PC-3 (cell line): Measurements from ENCODE around the gene PPP2R3B. TPM values are rescaled to one million over a fixed set of nuclear protein-coding genes. Genes with fewer than 3 reads are reported as not detected.

Experiments
- ATAC-seq: fragments of 200-7000 bp; cut with Tn5 transposase; 2 replicates; pipeline ENCODE4 v1.9.1; 2020; ENCODE audit warnings: mild to moderate bottlenecking, moderate library complexity
- BruUV-seq: library from RNA; stranded (reverse); fragments of 400-500 nt; replicated peaks from 2 replicates; lab custom pipeline; 2021; lab: Mats Ljungman, UMichigan
- CTCF ChIA-PET: fragments of 300-600 bp; sonication (Branson Sonifier 250); formaldehyde crosslinking; loops from one replicate; lab custom pipeline; 2022; ENCODE audit warnings: antibody characterized with exemption; lab: Charles Lee
- POLR2A ChIA-PET: fragments of 300-600 bp; sonication (Branson Sonifier 250); formaldehyde crosslinking; loops from one replicate; lab custom pipeline; 2022; ENCODE audit warnings: antibody characterized with exemption; ENCODE audit not compliant: unreplicated experiment; lab: Charles Lee
- DNase-seq: peaks from one replicate; pipeline ENCODE4 v3.0.0-alpha.2; 2015
- H2AFZ ChIP-seq: fragments of 300-600 bp; sonication (generic); 2 replicates; pipeline ENCODE4 v1.6.0; 2016; ENCODE audit warnings: antibody characterized with exemption, low read length
- H3F3A ChIP-seq: fragments of 300-600 bp; sonication (generic); one replicate; pipeline ENCODE4 v1.6.0; 2017; ENCODE audit warnings: antibody characterized with exemption, low read length, control low read depth, mild to moderate bottlenecking; ENCODE audit not compliant: unreplicated experiment
- H3K27ac ChIP-seq: fragments of 300-600 bp; sonication (generic); 2 replicates; pipeline ENCODE4 v1.5.1; 2016; ENCODE audit warnings: mild to moderate bottlenecking, low read length
- H3K27me3 ChIP-seq: fragments of 300-600 bp; sonication (generic); 2 replicates; pipeline ENCODE4 v1.6.1; 2016; ENCODE audit warnings: low read length, mixed read lengths
- H3K36me3 ChIP-seq: fragments of 300-600 bp; sonication (generic); 2 replicates; pipeline ENCODE4 v1.6.1; 2016; ENCODE audit warnings: low read depth, mixed run types, low read length, mixed read lengths
- H3K4me1 ChIP-seq: fragments of 300-600 bp; sonication (generic); 2 replicates; pipeline ENCODE4 v1.5.1; 2016; ENCODE audit warnings: low read length; ENCODE audit not compliant: insufficient read depth
- H3K4me2 ChIP-seq: fragments of 300-600 bp; sonication (generic); 2 replicates; pipeline ENCODE4 v1.6.0; 2016; ENCODE audit warnings: low read length
- H3K4me3 ChIP-seq: fragments of 300-600 bp; sonication (generic); 2 replicates; pipeline ENCODE4 v1.5.1; 2016; ENCODE audit warnings: mild to moderate bottlenecking, low read length, mixed read lengths
- H3K79me2 ChIP-seq: fragments of 300-600 bp; sonication (generic); 2 replicates; pipeline ENCODE4 v1.6.1; 2017; ENCODE audit warnings: low read length, mixed read lengths
- H3K9ac ChIP-seq: fragments of 300-600 bp; sonication (generic); 2 replicates; pipeline ENCODE4 v1.6.0; 2016; ENCODE audit warnings: mild to moderate bottlenecking, low read length
- H3K9me2 ChIP-seq: fragments of 300-600 bp; sonication (generic); replicated peaks from 2 replicates; pipeline ENCODE4 v1.6.1; 2016; ENCODE audit warnings: mixed run types, low read length, mixed read lengths
- H3K9me3 ChIP-seq: fragments of 300-600 bp; sonication (generic); 2 replicates; pipeline ENCODE4 v1.6.1; 2016; ENCODE audit warnings: low read length, mixed read lengths
- H4K20me1 ChIP-seq: fragments of 300-600 bp; sonication (generic); 2 replicates; pipeline ENCODE4 v1.6.1; 2016; ENCODE audit warnings: low read length, mixed read lengths
- EZH2 ChIP-seq: fragments of 300-600 bp; sonication (generic); IDR thresholded peaks from one replicate; pipeline ENCODE4 v1.6.1; 2017; ENCODE audit warnings: antibody characterized with exemption, mild to moderate bottlenecking, low read length; ENCODE audit not compliant: unreplicated experiment
- EZH2phosphoT487 ChIP-seq: fragments of 300-600 bp; sonication (generic); IDR thresholded peaks from 2 replicates; pipeline ENCODE4 v1.6.1; 2018; ENCODE audit warnings: mild to moderate bottlenecking, antibody characterized with exemption, low read length, borderline replicate concordance
- intact Hi-C: fragments of 100-400 bp; cut with micrococcal nuclease; formaldehyde crosslinking; loops from 2 replicates; pipeline ENCODE4 v1.9.0; 2023
- total RNA-seq: library from RNA; depleted of rRNA; stranded (reverse); fragments of >200 nt; gene quantifications from 2 replicates; pipeline ENCODE4 v1.2.3, GENCODE V29; 2014
- TF ChIP-seq, protein P1 (sequence below): fragments of 300-600 bp; sonication (generic); conservative IDR thresholded peaks from 2 replicates; pipeline ENCODE4 v1.5.1; 2017; ENCODE audit warnings: antibody characterized with exemption, low read depth, mild to moderate bottlenecking, low read length

Gene PPP2R3B
- total RNA-seq, 1 experiment from 2014 or later, result 35.4 TPM

DNA sequence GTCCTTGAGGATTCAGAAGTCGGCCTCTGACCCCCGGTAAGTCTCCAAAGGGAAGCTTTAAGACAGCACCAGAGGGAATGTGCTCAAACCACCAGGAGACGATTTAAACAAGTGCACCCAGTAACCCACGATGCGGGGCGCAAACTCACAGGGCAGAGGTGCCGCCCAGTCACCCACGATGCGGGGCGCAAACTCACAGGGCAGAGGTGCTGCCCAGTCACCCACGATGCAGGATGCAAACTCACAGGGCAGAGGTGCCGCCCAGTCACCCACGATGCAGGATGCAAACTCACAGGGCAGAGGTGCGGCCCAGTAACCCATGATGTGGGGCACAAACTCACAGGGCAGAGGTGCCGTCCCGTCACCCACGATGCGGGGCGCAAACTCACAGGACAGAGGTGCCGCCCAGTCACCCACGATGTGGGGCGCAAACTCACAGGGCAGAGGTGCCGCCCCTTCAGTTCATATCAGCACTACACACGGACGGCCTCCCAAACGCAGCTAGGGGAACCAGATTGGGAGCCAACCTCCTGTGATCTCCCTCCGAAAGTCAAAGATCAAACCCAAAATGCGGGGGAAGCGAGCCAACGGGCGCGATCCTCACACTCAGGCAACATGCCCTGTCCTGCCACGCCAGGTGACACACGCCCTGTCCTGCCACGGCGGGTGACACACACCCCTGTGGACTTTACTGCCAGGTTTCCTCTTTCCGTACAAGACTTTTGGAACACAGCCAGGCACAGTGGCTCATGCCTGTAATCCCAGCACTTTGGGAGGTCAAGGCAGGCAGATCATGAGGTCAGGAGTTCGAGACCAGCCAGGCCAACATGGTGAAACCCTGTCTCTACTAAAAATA lies 11.3 kb downstream of the PPP2R3B start:
- no peak overlapping the region for H3K27ac ChIP-seq
- H3K27me3 ChIP-seq, result no peaks in the 10 kb centered on the region
- H3K79me2 ChIP-seq, result no peaks in the 10 kb centered on the region
- H3K4me1 ChIP-seq, result 0 out of 2 replicates have a peak, but pooled peaks cover 3% of the 10 kb centered on the region
- BruUV-seq, result no TSS peak
- no peaks in the 10 kb centered on the region for H3K9me3 ChIP-seq
- intact Hi-C loops, result no loop called here
- TF ChIP-seq EZH2phosphoT487 (no peak), EZH2 (no peak)
- TF ChIP-seq, protein P1, sequence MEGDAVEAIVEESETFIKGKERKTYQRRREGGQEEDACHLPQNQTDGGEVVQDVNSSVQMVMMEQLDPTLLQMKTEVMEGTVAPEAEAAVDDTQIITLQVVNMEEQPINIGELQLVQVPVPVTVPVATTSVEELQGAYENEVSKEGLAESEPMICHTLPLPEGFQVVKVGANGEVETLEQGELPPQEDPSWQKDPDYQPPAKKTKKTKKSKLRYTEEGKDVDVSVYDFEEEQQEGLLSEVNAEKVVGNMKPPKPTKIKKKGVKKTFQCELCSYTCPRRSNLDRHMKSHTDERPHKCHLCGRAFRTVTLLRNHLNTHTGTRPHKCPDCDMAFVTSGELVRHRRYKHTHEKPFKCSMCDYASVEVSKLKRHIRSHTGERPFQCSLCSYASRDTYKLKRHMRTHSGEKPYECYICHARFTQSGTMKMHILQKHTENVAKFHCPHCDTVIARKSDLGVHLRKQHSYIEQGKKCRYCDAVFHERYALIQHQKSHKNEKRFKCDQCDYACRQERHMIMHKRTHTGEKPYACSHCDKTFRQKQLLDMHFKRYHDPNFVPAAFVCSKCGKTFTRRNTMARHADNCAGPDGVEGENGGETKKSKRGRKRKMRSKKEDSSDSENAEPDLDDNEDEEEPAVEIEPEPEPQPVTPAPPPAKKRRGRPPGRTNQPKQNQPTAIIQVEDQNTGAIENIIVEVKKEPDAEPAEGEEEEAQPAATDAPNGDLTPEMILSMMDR, result no peak
- 0 out of 2 replicates have a peak, but pooled peaks cover 2% of the 10 kb centered on the region for H4K20me1 ChIP-seq
- no peak overlapping the region for H2AFZ ChIP-seq
- H3K9ac ChIP-seq, result no peak overlapping the region
- no peaks in the 10 kb centered on the region for H3K9me2 ChIP-seq
- H3K4me3 ChIP-seq, result no peak overlapping the region
- ChIA-PET CTCF (no interaction called here), POLR2A (no interaction called here)
- H3F3A ChIP-seq, result no peaks in the 10 kb centered on the region
- ATAC-seq (no peak; the same call in 1 of the 2 replicates), DNase-seq (no peak)
- H3K36me3 ChIP-seq, result no peaks in the 10 kb centered on the region
- no peak overlapping the region for H3K4me2 ChIP-seq

DNA sequence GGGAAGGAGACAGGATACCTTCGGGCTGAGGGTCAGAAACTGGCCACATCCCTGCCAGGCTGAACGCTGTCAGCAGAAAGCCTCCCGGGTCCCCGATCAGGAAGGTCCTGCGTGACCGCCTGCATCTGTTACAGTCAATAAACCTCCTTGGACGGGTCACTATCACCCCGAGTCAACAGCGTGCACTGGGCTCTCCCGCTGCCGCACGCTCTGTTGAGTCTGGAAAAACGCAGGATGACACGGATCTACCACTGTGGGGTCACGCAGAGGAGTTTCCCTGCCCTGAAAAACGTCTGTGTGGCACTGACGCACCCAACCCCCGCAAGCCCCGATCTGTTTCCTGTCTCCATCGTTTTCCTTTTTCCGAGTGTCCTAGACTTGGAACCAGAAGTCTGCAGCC lies 12.1 kb downstream of the PPP2R3B start:
- POLR2A ChIA-PET, result no interaction called here
- H3K27ac ChIP-seq, result no peak overlapping the region
- peak overlapping the region; percentile 80 for H3K4me2 ChIP-seq
- intact Hi-C loops, result no loop called here
- no peaks in the 10 kb centered on the region for H3K27me3 ChIP-seq
- peak overlapping the region; percentile 57; the same call in 1 of the 2 replicates for H3K4me3 ChIP-seq
- H3K36me3 ChIP-seq, result no peaks in the 10 kb centered on the region
- DNase-seq (no peak), ATAC-seq (peak; percentile 32; the same call in 1 of the 2 replicates)
- H4K20me1 ChIP-seq, result 0 out of 2 replicates have a peak, but pooled peaks cover 2% of the 10 kb centered on the region
- no peak overlapping the region for H3K9ac ChIP-seq
- 0 out of 2 replicates have a peak overlapping the region, but pooled peaks have one; percentile 4 for H2AFZ ChIP-seq
- 0 out of 2 replicates have a peak, but pooled peaks cover 3% of the 10 kb centered on the region for H3K4me1 ChIP-seq
- CTCF ChIA-PET, result no interaction called here
- TF ChIP-seq EZH2phosphoT487 (no peak), EZH2 (no peak)
- TF ChIP-seq, protein P1, result no peak
- H3K79me2 ChIP-seq, result no peaks in the 10 kb centered on the region
- no TSS peak for BruUV-seq
- no peaks in the 10 kb centered on the region for H3K9me3 ChIP-seq
- H3K9me2 ChIP-seq, result no peaks in the 10 kb centered on the region
- no peaks in the 10 kb centered on the region for H3F3A ChIP-seq
